COLO829 (cell line): Measurements from ENCODE around the gene CSMD2.

Source experiments
- DNase-seq: peaks from one replicate; pipeline ENCODE4 v3.0.0; 2012; ENCODE audit warnings: low spot score

The CSMD2 gene

DNA sequence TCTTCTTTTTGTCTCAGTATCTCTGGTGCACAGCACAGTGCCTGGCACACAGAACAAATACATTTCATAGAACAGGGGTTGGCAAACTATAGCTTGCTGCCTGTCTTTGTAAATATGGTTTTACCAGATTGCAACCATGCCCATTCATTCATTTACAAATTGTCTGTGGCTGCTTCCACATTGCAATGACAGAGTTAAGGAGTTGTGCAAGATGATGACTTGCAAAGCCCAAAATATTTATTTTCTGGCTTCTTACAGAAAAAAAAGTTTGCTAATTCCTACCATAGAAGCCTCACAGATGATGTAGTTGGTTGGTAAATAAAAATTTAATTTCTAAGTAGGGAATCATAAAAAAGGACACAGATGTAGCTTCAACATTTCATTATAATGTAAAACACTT lies 312.3 kb downstream of the CSMD2 start:
- no peak for DNase-seq

DNA sequence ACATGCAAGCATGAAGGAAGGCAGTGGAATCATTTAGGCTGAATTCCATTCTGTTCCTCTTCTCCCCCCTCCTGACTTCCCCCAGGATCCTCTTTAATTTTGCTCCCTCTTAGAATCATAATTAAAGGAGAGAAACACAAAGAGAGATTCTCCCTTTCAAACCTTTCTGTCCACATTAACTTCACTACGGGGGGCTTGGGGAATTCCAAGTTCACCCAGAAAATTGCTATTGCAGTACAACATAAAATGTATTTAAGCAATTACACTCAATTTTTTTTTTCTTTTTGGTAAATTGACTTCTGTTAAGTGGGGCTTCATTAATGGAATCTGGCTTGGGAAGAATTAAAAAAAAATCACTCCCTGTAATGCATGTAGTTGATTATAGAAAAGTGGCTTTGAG lies 314.5 kb downstream of the CSMD2 start:
- no peak for DNase-seq

DNA sequence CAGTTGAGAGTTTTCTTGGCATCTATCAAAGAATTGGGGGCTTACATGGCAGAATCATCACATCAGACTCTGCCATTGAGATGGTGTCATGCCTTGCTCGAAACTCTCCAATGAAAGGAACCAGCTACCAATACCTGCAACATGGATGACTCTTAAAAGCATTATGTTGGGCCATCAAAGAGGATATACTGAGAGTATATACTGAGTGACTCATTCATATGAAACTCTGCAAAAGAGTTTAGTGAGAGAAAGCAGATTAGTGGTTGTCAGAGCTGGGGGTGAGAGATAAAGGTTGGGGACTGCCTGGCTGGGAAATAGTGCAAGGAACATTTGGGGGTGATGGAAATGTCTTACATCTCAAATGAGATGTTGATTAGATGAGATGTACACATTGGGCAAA lies 315.8 kb downstream of the CSMD2 start:
- no peak for DNase-seq

DNA sequence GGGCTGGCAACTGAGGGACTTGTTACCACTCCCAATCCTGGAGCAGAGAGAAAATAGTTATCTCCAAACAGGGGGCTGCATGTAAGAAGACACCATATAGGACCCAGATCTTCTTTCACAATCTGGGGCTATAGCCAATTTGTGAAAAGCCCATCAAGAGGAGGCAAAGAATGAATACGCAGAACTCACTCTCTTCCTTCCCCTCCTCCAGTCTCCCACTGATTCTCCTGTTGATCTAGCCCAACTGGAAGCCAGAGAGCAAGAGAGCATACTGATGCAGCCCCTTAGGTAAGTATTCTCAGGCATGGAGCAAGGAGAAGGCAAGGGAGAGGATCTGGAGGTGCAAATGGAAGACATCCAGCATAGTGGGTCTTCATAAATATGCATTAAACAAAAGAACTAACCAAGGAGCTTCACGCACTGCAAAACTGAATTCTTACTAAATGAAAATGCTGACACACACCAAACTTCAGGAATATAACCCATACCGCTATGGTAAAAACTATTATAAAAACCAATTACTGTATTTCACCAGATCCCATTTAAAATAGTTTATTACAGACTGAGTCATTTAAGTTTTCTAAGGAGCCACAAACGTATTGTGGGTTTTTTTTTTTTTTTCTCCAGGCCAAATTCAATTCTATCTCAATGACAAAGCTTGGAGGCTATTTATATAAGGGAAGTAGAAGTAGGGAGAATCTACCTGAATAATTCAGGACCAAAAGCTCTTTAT lies 316.7 kb downstream of the CSMD2 start:
- DNase-seq, result no peak

DNA sequence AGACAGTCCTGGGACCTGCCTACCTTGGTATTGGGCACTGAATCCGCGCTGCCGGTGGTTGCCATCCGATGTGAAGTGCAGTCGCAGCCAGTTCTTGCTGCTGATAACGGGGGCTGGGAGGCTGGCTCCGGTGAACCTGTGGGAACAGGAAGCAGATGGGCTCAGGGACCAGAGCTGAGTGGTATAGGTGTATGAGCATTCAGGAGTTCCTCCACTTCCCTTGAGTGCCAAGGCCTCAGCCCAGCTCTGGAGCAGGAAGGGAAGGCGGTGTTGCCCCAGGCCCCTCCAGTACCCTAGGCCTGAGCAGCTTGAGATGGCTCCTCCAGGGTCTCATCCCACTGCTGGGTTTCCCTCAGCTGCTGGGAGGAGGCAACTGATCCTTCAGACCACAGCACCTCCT lies 318.2 kb downstream of the CSMD2 start:
- DNase-seq, result no peak

DNA sequence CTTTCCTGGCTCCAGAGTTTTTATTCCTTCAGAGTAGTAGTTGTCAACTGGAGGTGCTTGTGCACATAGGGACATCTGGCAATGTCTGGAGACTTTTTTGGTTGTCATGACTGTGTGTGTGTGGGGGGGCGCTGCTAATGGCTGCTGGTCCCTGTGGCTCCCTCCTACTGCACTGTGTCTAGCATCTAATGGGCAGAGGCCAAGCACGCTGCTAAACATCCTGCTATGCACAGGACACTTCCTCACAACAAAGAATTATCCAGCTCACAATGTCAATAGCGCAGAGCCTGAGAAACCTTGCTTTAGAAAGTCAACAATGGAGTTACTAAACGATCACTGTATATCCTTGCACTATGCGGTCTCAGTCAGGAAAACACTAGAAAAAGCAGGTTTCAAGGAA lies 320.9 kb downstream of the CSMD2 start:
- DNase-seq, result no peak

DNA sequence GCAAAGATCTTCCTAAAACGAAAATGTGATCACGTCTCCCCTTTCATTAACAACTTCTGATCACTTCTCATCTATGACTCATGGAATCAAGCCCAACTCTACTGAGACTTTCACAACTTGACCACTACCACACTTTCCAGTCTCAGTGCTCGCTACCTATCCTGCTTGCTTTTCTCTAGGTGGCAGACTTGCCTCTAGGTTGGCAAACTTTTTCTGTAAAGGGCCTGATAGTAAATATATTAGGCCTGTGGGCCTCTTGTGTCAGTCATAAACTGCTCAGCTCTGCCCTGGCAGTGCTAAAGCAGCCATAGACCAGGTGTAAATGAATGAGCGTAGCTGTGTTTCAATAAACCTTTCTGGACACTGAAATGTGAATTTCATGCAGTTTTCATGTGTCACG lies 322.7 kb downstream of the CSMD2 start:
- DNase-seq, result no peak

DNA sequence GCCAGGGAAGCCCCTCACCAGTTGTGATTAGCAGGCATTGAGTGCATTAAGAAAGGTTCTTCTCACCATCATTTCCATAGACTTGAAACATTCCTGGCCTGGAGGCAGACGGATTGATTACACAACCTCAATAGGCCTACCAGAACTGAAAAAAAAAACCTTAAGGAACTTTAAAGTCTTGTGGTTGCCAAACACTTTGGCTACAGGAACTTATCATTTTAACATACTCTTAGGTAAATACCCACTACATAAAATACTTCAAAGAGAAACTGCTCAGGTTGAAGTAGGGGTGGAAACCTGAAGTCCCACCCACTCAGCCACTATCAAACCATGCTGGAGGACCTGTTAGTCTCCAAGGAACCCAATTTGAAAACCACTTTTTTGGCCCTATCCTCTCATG lies 323.5 kb downstream of the CSMD2 start:
- no peak for DNase-seq

DNA sequence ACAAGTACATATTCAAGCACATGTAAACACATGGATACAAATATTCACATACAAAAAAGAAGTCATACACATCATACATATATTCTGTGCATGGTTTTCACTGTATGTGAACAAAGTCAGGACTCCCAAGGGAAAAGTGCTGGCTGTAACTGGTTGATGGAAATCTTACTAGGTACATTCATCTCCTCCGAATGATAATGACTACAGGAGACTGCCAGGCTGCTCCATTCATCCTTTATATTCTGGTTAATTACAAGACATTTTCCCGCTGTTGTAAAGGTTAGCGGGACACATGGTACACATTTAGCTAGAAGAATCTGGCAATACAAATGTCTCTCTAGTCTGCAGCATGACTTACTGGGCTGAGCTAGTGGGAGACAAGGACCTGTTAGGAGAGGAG lies 327.4 kb downstream of the CSMD2 start:
- no peak for DNase-seq

DNA sequence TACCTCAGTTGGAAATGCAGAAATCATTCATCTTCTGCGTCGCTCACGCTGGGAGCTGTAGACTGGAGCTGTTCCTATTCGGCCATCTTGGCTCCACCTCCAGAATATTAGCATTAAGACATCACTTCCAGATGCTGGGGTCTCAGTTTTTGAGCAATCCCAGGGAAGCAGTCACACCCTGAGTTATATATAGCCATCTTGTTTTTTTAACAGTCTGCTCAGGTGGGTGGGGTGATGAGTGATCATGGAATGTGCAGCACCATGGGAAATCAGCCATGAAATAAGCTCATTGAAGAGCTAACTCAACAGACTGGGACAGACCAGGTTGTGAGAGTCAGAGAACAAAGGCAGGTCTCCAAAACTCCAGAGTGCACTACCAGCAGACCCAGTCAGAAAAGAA lies 328.1 kb downstream of the CSMD2 start:
- DNase-seq, result no peak

DNA sequence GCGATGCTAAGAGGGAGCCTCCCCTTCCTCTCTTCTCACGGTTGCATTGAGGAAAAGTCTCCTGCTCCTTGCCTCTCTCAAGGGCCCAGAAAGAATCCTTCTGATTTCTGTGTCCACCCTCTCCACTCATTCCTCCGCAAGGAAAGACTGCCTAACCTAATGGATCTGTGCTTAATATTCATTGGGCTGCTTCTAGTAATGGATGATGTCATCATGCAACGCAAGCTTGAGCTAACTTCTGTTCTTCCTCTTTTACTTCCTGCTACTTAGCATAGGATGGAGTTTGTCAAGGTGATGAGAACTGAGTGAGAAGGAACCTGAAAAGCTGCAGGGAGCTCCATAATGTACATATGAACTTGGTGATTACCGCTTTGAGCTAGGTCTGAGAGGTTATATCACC lies 336.4 kb downstream of the CSMD2 start:
- DNase-seq, result no peak

DNA sequence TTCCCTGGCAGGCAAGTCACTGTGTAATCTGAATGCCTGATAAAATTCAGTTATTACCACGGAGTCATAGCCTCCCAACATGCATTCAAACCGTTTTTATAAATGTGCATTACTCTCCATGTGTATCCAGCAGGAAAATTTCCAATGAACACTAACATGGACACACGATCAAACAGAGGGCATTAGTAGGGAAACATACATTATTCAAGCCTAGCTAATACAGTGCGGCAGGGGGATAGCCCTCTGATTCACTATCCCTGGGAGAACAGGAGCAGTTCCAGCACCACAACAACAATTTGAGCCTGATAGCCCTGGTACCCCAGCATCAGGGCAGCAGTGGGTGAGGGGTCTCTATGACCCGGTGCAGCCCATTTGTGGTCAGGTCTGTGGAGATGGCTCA lies 337.0 kb downstream of the CSMD2 start:
- DNase-seq, result no peak

DNA sequence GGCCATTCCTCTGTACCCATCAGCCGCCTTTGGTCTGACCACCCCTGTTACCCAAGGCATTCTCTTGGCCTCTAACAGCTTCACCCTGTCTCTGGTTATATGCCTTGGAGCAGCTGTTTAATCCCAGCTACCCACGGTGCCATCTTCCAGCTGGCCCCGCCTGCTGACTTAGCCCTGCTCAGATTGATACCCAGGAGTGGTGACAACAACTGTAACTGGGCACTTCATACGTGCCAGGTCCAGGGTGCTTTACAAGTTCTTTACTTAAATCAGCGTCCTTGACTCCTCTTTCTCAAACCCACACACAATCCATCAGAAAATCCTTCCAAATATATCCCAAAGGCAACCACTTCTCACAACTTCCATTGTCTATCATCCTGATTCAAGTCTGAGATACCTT lies 338.3 kb downstream of the CSMD2 start:
- DNase-seq, result no peak

DNA sequence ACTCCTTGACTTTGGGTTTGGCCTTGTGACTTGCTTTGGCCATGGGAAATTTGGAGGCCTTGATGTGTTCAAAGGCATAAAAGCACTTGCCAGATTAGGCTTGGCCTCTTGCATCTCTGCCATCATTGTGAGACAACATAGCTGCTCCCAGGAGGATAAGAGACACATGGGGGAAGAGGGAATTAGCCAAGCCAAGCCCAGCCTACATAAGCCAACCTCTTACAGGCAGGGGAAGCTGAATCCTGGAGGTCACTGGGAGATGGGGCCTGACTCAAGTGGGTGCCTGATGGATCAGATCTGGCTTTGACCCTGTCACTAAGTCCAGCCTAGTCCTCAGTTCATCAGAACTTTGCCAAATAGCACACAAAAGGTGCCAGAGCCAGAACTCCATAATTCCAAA lies 338.7 kb downstream of the CSMD2 start:
- no peak for DNase-seq

DNA sequence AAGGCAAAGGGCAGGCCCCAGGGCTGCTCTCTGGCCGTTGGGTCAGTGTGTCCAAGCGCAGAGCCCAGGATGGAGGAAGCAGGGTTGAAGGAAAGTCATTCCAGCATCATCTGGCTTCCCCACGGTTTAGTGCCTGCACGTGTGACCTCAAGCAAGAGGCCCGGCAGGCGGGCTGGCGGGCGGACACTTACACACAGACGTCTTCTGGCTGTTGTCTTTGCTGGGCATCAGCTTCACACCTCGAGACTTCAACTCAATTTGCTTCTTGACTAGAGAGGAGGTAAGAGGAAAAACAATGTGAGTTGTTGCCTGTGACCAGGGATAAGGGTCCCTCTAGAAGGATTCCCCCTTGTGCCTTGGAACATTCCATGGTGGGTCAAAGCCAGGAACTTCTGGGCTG lies 339.5 kb downstream of the CSMD2 start:
- DNase-seq, result no peak

DNA sequence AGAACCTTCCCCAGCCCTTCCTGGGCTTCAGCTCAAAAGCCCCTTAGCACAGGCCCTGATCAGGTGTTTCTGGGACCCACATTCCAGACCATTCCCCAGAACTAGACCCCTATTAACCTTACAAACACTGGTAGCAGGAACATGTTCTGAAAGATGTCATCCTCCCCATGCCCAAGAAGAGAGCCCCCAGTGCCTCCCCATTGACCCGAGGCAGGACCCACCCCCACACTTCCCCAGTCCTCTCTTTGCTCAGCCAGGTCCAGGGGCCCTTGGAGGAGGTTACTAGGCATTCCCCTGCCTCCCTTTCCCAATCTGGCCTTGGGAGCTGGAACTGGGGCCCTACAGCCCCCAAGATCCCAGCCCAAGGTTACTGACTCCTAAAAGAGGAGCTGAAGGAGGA lies 340.1 kb downstream of the CSMD2 start:
- no peak for DNase-seq

DNA sequence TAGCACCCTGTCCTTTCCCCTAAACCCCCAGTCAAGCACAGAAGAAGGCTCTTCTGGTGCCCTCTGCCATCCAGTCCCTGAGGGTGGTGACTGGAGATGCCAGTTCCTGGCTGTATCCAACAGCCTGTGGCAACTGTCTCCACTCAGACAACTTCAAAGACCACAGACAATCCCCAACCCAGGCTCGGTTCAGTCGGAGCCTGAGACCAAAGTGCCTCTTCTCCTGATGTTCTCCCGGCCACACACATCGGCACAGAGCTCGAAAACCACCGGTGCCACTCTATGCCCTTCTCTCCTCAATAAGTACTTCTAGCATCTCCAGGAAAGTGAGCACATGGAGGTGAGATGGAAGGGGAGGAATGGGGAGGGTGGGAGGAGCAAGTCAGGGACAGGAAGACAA lies 340.7 kb downstream of the CSMD2 start:
- DNase-seq, result no peak

DNA sequence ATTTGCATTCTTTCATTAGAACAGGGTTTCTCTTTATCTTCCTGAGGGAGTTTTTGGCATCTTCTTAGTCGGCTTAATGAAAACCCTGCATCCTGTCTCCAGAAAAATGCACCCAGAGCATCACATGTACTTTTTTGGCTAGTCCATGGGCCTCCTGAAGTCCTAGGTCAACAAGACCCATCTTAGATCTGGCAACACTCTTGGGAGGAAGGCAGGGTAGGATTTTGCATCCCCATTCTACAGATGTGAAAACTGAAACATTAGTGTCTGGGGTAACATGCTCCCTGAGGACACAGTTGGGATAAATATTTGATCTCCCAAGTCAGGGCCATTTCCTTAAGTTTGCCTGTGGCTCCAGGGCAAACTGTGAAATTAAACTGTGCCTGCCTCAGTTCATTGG lies 341.2 kb downstream of the CSMD2 start:
- no peak for DNase-seq

DNA sequence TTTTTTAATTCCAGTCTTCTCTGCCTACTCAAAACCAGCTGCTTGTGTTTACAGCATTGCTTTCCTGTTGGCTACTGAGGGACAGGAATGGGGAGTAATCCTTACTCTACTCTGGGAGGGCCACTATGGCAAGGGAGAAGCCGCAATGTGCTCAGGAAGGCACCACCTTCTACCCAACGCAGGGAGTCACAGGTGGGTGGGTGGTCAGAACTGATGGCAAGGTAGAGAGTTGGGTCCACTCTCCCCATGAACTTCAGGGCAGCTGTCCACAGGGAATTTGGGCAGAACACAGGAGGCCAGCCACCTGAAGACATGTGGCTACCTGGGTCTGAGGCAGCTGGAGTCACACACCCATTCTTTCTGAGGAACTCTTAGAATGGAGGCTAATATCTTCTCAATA lies 341.6 kb downstream of the CSMD2 start:
- no peak for DNase-seq

DNA sequence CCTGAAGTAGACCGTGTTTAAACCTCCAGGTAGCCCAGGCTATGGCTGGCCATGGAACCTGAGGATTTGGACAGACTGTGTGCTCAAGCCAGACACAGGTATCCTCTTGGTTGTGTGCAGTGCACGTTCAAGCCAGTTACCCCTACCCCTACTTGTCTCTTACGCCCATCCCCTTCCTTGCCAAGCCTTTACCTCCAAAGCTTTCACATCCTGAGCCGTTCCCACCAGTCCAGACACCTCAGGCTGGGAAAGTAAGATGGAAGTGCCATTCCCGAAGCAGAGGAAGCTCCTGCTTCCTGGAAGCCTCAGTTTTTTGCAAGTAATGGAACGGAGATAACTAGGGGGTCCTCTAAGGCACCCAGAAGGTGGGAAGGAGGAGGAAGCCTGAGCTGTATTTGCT lies 342.6 kb downstream of the CSMD2 start:
- DNase-seq, result no peak

DNA sequence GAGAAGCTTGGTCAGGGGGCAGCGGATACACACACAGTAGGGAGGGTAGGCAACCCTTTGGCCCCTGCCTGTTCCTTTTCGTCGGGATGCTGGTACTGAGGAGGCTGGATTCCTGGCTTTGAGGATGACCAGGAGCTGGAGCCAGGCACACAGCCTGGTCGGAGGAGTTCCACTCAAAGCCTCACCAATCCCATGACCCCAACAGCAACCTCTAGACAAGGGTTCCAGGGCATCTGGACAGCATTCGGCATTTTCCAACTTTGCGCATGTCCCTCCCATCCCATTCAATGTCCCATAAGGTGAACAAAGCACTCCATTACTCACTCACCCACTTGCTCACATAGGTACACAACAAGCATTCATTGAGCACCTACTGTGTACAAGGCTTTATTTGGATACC lies 343.7 kb downstream of the CSMD2 start:
- no peak for DNase-seq

DNA sequence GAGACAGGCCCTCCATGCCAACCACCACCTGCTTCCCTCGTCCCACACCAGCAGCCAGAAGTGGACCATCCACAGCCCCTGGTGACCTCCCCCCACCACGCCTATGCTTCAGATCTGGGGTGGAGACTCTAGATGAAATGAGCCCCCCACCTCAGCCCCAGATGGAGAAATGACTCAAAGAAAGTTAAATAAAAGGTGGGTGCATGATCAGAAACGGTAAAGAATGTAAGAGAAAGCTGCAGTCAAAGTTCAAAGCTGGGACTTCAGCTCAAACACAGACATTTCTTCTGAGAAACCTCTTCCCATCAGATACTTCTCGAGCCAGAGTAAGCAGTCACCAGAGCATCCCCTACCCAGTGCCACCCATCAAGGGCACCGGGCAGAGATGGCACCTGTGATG lies 344.2 kb downstream of the CSMD2 start:
- no peak for DNase-seq

DNA sequence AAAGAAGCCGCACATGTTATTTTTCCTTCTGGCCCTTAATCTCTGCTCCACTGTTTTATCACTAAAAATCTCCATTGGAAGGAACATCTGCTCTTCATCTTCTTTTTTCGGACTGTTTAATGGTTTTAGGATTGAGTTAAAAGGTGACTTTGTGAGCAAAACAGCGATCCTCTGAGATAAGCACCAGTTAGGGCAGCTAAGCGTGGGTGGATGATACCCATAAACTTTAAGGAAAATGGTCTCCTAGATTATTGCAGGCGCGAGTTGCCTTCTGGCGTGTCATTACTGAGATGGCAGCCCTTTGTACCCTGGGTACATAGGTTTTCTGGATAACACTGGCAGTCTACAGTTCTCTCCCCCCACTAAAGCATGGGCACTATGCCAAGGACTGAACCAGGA lies 345.1 kb downstream of the CSMD2 start:
- no peak for DNase-seq

DNA sequence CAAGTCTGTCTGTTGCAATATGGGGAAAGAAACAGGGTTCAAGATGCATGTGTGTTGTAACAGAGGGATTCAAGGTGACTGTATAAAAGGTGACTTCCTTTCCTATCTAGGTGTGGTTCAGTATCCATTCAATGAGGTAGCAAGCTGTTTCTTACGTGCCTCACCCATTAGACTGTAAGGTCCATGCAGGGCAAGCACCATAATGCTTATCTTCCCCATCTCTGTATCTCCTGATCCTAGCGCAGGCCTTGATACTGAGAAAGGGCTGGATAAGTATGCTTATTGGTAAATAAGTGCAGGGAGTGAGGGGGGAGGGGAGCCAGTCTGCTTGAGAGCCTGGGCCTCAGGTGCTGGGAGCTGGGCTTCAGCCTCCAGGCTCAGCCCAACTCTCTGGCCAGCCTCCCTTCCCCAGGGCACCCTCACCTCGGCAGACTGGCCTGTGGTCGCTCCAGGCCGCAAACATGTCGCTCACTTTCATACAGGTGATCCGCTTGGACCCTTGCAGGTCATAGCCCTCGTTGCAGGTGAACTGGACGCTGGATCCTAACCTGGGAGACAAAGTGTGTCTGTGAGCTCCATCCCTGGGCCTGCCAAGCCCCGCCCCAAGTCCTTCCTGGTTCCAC lies 345.6 kb downstream of the CSMD2 start:
- no peak for DNase-seq
